Epithelial cell of prostate (primary cell): ENCODE data around the gene SH2D3C.

Source experiments
- DNase-seq: peaks from one replicate; pipeline ENCODE4 v3.0.0-alpha.2; 2011; ENCODE audit warnings: low read depth, low spot score
- H3K27ac ChIP-seq: fragments of 450-650 bp; 2 replicates; pipeline ENCODE4 v1.5.1; 2017; ENCODE audit warnings: mild to moderate bottlenecking

The SH2D3C gene

DNA sequence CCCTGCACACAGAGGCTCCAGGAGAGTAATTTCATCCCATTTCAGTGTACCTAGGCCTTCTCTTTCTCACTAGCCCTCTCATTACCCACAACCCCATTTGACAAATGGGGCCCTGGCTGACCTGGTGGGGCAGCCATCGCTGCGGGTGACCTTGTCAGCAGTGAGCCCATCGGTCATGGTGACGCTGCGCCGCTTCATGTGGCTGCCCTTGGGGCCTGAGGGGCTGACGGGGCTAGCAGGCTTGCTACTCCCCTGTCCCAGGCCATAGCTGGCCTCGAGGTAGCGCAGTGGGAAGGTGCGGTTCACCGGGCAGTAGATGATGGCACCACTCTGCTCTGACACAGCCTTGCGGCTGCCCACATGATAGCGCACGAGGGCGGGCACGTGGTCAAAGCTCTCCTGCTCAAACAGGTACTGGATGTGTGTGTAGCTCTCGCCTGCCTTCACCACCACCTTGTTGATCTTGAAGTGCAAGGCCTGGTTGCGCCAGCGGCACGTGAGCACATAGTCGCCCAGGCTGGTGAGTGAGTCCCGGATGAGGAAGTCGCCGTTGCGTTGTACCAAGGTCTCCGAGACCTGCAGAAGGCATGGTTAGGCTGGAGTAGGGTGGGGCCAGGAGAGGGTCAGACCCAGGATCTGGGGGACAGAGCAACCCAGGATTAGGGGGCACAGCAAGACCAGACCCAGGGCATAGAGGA is 29.2 kb downstream of the SH2D3C start:
- H3K27ac ChIP-seq: no peak overlapping the region
- no peak for DNase-seq

DNA sequence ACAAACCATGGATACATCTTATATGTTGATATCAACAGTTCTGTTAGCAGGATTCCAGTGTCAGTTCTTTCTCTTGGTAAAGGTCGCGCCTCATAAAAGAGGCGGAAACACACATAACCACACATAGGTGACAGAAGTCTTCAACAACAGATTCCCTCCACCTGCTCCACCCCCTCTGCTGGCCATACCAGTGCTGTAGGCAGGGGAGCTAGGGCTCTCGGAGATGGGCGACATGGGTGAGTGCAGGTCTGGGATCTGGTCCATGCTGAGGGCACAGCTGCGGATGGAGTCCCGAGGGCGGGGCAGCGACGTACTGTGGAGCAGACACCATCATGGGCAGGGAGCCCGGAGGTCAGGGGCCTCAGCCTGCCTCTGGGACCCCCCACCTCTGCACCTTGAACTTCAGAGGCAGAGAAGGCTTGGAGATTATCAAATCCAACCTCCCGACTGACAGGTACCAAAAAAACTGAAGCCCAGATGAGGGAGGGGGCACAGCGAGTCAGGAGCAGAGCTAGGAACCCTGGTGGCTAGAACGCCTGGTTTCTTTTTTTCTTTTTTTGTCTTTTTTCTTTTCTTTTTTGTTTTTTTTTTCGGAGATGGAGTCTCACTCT is 31.4 kb downstream of the SH2D3C start:
- no peak for DNase-seq
- no peak overlapping the region for H3K27ac ChIP-seq

DNA sequence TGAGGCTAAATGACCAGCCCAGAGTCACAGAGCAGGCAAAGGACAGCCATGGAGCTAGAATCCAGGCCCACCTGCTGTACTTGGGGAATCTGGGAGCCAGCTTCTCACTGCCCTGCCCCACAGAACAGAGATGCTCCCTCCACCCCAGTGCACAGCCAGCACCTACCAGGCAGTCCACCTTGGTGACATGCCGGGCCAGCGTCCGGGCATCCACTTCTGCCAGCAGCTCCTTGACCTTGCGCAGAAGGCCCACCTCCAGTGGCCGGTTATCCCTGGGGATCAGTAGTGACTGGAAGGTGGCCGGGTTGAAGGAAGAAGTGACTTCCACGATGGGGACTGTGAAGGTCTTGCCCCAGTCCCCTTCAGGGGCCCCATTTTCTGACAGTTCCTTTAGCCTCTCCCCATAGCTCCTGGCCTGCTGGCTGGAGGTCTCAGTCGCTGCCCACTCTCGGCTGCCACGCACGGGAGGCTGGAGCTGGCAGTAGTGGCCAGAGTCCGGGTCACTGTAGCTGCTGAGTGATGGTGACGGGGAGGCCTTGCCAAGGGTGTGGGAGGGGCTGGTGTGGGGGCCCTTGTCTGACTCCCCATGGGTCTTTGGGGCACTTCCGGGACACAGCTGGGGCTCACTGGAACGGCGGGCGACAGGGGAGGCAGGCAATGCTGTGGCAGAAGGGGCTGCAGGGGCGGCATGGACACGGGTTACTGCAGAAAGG is 33.9 kb downstream of the SH2D3C start:
- H3K27ac ChIP-seq: no peak overlapping the region
- no peak for DNase-seq

DNA sequence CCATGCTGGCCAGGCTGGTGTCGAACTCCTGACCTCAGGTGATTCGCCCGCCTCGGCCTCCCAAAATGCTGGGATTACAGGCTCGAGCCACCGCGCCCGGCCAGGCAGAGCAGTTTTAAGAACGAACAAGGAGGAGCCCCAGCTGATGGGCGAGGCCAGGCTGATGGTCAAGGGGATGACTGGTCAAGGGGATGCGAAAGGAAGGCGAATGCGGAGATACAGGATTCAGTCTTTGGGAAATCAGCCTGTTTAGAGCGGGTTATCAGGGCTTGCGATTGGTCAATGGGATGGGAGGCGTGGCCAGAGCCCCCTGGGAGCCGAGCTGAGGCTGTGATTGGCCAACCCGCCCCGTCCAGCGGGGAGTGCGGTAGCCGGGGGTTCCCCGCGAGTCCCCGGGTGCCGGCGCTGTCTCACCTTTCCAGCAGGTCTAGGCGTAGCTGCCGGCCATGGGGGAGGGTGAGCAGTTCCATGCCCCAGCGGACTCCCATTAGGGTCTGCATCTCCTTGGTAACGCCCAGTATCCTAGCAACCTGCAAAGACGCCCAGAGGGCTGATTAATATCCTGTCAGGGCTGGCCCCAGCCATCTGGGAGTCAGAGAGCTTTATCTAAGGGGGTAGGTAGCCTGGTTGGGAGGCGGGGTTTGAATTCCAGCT is 35.9 kb downstream of the SH2D3C start:
- no peak overlapping the region for H3K27ac ChIP-seq
- no peak for DNase-seq

DNA sequence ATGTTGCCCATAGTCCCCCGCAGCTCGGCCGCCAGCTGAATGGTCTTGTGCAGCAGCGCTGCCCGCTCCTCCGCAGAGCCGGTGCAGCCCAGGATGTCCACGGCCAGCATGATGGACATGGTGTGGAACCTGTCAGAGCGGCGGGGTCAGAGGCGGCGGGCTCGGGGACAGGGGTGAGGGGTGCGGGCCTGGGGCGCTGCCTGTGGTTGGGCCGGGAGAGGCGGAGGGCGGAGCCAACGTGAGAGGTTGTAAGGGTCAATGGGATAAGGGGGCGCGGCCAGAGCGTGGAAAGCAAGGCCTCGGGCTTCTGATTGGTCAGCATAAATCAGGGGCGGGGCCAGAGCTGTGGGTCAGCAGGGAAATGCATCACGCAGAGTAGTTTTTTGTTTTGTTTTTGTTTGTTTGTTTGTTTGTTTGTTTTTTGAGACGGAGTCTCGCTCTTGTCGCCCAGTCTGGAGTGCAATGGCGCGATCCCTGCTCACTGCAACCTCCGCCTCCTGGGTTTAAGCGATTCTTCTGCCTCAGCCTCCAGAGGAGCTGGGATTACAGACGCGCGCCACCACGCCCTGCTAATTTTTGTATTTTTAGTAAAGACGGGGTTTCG is 36.5 kb downstream of the SH2D3C start:
- DNase-seq: no peak
- no peak overlapping the region for H3K27ac ChIP-seq

DNA sequence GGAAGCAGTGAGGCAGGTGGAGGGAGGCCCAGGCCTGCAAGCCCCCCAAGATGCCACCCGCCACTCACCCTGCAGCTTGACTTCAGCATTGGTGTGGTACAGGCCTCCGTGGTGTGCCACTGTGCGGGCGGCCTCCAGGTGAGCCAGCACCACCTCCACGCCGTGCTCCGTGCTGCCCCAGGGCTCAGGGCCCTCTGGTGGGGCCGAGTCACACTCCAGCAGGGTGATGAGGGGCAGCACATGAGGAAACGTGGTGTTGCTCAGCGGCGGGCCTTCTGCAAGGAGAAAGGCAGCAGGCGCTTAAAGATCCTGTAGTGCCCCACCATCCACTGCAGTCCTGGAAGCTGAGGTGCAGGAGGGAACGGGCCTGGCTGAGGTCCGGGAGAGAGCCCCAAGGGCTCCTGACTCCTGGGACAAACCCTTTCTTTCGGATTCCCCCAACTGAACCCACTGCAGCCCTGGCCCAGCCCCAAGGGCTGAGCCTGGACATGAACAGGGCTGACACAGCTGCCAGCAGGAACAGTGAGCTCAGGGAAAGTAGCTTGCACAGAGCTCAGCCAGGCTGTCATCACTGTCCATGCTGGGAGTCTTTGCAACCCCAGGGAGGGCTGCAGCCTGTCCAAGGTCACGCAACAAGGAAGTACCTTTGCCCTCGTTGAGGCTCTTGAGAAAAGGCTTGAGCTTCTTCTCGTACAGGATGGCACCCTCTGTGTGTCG is 38.7 kb downstream of the SH2D3C start:
- peak overlapping the region; percentile 75 for H3K27ac ChIP-seq
- DNase-seq: no peak

DNA sequence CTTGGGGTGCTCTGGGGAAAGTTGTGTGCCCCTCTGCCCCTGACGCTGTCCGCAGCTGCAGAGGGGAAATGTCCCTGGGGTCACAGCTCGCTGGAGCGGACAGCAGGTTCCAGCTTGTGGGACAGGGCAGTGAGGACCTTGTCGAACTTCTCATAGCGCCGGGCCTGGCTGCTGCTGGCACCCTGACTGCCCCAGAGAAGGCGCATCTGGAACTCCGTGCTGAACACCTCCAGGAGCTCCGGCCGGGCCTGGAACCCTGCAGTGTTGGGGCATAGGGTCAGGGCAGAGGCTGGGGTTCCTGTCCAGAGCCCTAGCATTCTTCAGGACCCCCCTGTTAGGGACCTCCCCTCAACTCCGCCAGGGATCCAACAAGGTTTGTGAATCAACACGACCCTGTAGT is 39.8 kb downstream of the SH2D3C start:
- DNase-seq: no peak
- no peak overlapping the region for H3K27ac ChIP-seq

DNA sequence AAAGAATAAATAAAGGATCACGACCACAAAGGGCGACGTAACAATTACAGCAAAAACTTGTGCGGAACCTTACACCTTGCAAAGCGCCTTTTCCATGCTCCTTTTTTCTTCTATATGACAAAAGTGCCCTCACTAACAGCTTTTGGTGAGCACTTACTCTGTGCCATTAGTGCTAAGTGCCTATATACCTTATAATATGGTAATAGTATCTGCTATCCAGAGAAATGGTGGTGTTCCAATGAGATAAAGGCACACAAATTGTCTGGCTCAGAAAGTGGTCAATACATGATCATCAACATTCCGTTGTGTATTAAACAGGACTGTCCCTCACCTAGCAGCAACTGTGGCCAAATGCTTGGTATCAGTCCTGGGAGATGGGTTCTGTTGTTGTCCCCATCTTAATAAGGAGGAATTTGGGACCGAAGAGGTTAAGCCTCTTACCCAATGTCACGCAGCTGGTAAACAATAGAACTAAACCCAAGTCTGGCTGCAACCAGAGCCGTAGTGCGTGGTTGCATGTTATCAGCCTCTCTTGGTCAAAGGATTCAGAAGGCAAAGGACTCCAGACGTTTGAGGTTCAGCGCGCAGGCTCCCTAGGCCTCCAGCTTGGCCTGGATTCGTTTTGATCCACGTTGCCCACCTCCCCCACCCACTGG is 42.8 kb downstream of the SH2D3C start:
- H3K27ac ChIP-seq: peak overlapping the region; percentile 80
- no peak for DNase-seq

DNA sequence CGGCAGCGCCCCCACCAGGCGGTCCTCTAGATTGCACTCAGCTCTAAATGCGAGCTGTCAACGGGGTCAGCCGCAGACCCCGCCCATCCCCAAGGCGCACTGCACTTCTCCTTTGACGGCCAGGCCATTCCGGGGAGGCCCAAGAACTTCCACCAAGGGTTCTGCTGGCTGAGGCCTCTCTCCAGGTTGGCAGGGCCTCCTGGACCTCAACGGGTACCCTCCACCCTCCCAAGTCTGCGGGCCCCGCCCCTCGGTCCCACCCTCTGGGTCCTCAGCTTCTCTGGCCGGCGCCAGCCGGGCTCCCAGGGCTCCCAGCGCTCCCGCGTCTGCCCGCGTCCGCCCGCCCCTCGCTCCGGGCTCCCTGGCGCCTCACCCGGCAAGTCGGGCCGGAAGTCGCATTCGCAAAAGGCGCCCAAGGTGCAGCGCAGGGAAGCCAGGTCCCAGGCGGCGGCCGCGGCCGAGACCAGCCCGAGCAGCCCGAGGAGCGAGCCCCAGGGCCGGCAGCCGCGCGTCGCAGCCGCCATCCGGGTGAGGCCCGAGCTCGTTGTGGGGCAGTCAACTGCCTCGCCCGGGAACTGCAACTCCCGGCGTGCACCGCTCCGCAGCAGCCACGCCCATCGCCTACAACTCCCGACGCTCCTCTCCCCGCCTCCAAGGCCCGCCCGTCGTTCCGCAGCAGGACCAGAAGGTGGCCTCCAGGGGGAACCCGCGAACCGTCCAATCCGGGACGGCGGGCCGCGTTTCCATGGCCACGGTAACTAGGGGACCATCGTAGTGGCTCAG is 43.5 kb downstream of the SH2D3C start, which contains the start of gene TOR2A:
TSS of gene TOR2A (minus strand) at position 548 of the 783 bp plus-strand sequence. CDS start at position 524, 24 bp downstream.
- DNase-seq: peak; percentile 80

DNA sequence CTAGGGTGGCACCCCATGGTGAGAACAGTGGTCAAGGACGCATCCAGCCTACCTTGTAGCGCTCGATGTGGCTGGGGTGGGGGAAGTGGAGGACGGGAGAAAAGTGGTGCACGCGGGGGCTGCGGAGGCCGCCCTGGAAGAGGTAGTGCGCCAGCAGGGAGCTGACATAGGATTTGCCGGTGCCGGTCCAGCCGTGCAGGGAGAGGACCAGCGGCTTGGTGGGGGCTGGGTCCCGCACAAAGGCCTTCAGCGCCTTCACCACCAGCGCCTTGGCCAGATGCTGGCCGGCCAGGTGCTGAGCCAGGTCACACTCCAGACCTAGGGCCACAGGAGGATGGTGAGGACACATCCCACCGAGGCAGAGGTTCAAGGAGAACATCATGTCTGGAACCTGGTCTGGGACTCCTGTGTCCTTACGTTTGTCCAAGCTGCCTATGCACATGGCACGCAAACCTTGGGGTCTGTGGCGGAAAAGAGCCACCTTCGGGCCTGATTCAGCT is 44.2 kb downstream of the SH2D3C start:
- H3K27ac ChIP-seq: peak overlapping the region; percentile 80
- no peak for DNase-seq

More for the DNA sequence above, 43.5 kb downstream of the SH2D3C start, which contains the start of gene TOR2A:
- H3K27ac ChIP-seq: peak within 1 kb of the TSS; percentile 80

DNA sequence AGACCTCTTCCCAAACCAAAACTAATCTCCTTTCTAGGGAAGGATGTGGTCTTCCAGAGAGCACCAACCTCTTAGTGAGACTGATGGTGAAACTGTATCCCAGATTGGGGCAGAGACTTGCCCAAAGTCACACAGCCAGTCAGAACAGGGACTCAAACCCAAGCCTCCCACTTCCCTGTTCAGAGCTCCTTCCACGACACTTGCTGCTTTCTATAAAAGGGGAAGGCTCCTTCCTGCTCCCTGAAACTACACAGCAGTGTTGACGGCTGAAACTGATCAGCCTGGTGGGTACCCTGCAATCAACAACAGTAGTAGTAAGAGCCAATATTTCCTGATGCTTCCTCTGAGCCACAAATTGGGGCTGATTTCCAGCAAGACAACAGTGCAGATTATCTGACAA is 44.9 kb downstream of the SH2D3C start:
- DNase-seq: no peak
- H3K27ac ChIP-seq: no peak overlapping the region

DNA sequence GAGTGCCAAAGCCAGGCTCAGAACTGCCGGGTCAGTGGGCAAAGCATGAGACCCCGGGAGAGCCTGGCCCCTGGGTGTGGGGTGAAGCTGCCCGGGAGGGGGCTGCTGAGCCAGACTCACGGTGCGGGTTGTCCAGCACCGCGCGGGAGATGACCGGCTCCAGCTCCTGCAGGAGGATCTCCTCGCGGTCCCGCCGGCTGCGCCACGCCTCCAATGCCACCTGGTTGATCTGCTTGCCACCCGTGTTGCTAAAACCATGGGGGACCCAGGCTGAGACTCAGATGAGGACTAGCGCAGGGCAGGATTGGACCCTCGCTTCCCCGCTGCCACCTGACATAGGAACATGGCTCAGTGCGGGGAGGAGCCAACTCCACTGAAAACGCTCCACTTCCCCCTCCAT is 46.0 kb downstream of the SH2D3C start:
- no peak overlapping the region for H3K27ac ChIP-seq
- DNase-seq: no peak

DNA sequence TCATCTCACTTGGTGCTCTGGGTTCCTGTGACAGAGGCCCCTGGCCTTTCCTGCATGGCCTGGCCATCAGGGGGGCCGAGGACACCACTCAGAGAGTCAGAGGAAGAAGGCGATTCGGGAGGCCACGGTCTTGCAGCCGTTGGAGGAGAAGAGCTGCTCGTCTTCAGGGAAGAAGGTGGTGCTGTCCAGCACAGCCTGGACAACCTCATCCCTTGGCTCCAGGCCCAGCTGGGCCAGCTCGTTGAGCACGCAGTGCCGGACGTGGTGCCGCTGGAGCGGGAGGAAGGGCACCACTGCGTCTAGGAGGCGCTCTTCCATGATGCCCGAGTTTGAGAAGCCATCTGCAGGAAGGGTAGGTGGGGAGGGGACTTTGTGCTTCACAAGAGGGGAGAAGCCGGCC is 46.5 kb downstream of the SH2D3C start:
- no peak overlapping the region for H3K27ac ChIP-seq
- no peak for DNase-seq

DNA sequence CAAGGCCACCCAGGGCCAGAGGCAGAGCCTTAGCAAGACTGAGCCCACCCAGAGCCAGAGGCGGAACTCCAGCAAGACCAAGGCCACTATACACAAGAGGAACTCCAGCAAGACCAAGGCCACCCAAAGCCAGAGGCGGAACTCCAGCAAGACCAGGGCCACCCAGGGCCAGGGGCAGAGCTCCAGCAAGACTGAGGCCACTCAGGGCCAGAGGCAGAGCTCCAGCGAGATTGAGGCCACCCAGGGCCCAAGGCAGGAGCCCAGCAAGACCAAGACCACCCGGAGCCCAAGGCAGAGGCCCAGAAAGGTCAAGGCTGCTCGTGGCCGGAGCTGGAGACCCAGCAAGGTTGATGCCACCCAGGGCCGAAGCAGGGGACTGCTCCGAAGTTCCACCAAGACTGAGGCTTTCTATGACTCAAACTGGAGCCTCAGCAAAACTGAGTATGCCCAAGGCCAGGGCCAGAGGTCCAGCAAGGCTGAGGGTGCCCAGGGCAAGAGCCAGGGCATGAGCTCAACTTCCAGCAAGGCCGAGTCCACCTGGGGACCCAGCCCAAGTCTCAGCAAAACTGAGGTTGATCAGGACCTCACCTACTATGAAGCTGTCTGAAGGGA is 47.6 kb downstream of the SH2D3C start:
- DNase-seq: no peak
- no peak overlapping the region for H3K27ac ChIP-seq

DNA sequence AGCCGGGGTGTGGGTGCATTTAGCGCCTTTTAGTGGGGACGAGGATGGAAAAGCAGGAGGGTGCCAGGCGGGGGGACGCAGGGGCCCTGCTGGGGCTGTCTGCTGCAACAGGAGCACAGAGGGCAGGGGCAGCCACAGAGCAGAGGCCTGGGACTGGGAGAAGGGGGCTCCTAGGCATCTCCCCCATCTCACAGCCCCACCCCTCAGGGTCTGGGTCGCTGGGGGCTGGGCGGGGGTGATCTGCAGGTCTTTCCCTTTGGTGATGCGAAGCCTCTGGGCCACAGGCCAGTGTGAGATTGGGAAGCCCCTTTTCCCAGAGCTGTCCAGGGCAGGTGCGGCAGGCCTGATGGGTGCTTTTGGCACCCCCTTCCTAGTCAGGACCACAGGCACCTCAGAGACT is 48.2 kb downstream of the SH2D3C start:
- no peak overlapping the region for H3K27ac ChIP-seq
- DNase-seq: no peak

DNA sequence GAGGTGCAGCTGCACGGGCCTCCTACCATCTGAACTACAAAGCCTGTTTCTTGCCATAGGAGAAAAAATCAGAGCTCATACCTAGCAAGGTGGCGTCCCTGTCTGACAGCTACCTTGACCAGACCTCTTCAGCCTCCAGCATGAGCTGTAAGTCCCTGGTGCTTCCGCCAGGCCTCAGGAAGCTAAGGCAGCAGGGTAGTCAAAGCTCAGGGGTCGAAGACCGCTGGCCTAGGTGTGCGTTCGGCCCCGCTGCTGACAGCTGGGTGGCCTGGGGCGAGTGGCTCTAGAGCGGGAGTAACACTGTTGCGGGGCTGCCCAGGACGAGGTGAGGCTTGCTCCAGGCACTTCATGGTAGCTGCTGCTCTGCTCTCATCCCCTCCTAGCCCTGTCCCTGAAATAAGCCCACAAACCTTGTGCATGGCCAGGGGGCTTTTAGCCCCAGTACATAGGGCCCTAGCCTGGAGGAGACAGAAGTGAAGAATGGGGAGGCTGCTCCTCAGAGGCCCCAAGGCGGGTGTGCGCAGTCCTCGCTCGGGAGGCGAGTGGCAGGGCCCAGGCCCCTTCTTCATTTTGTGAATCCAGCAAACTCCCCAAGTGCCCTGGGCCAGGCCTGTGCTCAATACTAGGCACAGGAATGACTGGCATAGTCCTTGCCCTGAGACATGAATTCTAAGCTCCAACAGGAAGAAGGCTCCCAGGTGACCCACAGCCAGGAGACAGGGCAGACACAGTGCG is 48.8 kb downstream of the SH2D3C start:
- no peak for DNase-seq
- H3K27ac ChIP-seq: no peak overlapping the region

DNA sequence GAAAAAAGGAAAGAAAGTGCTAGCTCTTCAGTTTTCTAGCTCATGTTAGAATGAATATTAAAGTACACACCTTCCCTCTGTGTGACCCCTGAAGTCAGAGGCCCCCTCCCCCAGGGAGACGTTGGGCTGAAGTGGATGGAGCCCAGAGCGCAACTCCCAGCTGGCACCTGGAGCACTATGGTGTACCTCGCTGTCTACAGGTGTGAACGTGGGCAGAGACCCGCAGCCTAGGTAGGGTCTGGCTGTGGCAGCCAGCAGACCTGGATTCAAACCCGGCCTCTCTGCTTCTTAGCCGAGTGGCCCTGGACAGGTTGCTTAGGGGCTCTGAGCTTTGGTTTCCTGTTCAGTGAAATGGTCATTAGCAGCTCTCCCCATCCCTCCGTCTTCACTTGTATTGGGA is 49.7 kb downstream of the SH2D3C start:
- no peak overlapping the region for H3K27ac ChIP-seq
- no peak for DNase-seq
